DMS79 treated with DMSO at 0.1 percent for 48 hours (cell line): ENCODE data around the gene PPM1F.
A peak's percentile ranks its signal among the peaks of the same experiment; 100 is the strongest.
"Not testable (repeated sequence)": the region's sequence is repeated elsewhere in the genome, so short reads cannot be mapped to it uniquely, and the experiment has no call there.

Source experiments
- DNase-seq: peaks from one replicate; lab custom pipeline; 2025; lab: John Stamatoyannopoulos, UW

Gene PPM1F

DNA sequence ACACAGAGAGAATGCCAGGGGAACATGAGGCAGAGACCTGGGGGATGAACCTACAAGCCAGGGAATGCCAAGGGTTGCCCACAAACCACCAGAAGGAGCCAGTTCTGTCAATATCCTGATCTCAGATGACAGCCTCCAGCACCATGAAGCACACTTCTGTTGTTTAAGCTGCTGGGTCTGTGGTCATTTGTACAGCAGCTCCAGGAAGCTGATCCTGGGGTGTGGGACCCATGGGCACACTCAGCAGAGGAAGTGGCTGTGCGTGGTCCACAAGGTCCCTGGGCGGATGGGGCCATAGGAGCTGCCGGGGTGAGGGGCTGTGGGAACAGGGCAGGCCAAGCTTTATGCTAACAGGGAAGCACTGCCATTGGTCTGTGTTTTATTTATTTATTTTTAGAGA lies 12.1 kb downstream of the PPM1F start:
- no peak for DNase-seq

DNA sequence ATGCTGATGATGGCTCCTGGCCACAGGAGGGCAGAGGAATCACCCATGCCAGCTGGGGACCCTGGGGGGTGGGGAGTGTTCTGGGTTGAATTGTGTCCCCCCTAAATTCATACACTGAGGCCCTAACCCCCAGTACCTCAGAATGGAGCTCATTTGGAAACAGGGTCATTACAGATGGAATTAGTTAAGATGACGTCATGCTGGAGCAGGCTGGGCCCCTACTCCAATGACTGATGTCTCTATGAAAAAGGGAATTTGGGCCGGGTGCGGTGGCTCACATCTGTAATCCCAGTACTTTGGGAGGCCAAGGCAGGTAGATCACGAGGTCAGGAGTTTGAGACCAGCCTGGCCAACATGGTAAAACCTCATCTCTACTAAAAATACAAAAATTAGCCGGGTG lies 12.7 kb downstream of the PPM1F start:
- not testable (repeated sequence) for DNase-seq

DNA sequence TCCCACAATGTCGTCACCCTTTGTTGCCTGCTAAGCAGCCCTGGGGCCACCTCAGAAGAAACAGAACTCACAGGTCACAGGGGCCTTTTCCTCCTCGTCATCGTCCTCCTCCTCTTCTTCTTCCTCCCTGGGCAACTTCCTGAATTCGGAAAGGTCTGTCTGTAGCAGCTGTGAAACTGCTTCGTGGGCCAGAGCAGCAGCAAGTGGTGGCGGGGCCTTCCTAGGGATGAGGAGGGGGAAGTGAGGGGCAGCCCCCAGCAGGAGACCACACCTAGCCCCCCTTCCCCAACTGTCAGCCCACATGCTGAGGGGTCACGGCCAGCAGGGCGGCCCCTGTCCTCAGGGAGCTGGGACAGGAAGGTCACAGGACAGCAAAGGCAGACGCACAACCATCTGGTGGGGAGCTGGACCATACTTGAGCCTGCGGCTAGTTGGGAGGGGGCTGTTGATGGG lies 13.2 kb downstream of the PPM1F start:
- DNase-seq = no peak

DNA sequence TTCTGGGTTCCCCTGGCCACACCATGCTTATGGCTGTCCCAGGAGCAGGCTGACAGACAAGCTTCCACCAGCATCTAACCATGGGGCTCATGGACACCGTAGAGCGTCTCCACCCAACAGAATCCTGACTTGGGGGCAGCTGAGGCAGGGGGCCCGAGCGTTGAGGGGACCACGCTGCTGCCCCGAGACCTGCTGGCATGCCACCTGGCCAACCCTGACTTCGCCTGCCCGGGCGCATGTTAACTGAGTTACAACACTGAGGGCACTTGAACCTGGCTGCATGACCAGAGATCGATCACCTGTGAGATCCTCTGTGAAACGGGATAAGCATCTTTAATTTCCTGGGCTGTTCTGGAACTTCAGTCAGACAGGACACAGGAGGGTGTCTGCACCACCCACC lies 13.7 kb downstream of the PPM1F start:
- no peak for DNase-seq

DNA sequence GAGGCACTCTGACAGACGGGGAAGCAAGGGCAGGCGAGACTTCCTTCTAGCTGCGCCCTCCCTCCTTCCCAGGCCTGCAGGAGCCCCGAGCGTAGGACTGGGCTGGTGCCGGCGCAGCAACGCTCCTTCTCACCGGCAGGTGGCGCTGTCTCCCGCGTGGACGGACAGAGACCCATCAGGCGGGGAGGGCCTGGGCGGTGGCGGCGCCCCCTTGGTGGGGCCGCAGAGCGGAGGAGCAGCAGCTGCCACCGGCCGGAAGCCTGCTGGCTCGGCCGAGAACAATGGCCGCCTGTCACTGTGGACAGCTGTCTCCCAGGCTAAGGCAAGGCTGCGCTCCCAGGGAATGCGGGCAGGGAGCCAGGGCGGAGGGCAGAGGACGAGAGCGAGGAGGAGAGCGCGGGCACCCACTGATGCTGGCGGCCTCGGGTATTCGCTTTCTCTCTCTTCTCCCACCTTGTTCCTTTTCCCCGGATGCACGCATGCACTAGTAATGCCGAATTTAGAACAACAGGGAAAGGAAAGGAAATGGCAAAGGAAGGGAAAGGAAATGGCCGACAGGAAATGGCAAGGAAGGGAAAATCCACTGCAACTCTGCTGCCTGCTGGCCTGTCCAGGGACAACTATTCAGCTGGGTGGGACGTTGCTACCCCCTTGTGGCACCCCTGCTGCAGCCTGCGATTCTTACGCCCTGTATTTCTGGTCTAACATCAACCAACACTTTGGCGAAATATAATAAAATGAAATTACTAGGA lies 14.4 kb downstream of the PPM1F start:
- peak; percentile 67 for DNase-seq

DNA sequence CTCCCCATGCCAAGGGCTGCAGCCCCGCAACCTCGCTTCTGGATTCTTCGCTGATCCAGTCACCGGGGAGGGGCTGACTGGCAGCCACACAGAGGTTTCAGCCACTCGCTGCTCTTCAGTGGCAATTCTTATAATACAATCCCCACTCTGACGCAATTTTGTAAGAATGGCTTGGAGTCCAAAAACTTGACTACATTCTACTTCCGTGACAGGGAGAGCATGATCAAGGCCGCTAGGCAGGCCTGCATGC lies 14.9 kb downstream of the PPM1F start:
- DNase-seq = no peak

DNA sequence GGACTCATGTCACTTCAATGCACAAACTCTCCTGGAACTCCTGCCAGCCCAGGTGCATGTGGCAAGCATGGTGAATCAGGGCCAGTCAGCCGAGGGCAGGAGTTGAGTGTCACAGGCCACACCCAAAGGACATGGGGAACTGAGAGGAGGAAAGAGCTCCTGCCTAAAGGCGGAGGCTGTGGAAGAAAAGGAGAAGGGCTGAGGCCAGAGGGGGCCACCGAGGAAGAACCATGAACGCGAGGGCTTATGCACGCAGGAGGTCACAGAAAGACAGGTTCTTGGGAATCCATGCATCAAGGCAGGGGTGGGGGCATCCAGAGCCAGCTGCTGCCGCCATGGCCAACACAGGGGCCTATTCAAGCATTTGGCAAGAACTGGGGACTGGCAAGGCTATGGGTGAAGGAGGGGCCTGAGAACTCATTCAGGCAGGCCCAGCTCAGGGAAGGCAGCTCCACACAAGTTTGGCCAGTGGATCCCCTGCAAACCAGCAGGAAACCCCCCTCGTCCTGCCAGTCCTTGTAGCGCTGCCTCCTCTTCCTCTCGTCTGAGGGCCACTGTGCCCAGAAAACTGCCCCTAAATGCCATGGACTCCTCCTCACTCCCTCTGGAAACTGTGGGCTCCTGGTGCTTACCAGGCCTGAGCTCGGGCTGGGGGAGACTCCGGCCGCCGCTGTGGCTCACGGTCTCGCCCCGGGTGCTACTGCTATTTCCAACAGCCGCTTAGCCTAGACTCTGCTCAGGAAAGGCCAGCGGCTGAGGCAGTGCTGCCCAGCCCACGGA lies 15.4 kb downstream of the PPM1F start:
- DNase-seq = no peak

DNA sequence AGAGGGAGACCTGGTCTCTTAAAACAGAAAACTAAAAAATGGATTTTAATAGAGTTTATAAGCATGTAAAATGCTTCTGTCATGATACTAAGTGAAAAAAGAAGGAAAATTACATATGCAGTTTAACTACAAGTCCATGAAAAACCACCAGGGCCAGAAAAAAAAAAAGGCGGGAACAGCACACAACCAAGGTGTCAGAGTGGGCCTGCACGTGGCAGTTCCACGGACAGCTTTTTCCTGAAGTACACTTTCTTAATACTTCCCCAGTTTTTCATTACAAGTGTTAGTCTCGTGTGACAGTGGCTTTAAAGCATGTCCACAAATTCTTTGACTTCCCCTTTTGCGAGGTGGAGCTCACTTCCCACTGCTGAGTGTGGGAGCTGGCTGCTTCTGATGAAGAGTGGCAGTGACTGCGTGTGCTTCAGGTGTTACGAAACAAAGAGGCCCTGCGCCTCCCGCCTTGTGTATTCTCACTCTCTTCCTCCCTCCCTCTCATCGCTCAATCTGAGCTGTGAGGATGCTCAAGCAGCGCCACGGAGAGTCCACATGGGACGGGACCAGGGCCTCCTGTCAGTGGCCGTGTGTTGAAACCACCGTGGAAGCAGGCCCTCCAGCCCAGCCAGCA lies 16.4 kb downstream of the PPM1F start:
- no peak for DNase-seq

DNA sequence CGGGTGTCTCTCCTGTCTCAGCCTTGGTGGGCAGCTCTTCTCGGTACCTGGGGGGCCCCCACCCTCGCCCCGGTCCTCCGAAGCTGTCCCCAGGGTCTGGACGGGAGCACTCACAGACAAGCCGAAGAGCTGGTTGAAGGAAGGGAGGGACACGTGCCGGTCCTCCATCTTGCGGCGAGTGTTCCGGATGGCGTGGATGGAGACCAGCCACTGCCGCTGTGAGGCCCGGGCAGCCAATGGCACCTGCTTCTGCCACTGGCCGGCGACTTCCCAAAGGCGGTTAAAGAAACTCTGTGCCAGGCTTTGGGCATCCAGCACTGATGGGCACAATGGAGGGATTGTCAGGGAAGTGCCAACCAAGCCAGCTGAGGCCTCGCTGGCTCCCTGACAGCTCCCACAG lies 18.7 kb downstream of the PPM1F start:
- DNase-seq = no peak

DNA sequence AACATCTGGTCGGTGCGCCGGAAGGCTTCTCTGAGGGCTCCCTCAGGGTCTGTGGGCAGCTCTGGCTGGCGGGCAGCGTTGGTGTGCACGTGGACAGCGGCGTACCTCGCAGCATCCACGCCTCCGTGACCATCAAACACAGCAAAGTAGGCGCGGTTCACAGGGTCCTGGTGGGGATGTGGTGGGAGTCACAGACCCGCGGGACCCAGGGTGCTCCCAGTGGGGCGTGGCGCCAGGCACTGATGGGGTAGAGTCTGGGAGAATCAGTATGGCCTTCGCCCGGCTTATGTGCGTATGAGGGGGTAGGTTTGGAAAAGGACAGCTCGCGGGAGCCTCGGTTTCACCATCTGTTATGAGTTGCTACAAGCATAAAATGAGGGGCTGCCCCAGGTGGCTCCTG lies 19.2 kb downstream of the PPM1F start:
- no peak for DNase-seq

DNA sequence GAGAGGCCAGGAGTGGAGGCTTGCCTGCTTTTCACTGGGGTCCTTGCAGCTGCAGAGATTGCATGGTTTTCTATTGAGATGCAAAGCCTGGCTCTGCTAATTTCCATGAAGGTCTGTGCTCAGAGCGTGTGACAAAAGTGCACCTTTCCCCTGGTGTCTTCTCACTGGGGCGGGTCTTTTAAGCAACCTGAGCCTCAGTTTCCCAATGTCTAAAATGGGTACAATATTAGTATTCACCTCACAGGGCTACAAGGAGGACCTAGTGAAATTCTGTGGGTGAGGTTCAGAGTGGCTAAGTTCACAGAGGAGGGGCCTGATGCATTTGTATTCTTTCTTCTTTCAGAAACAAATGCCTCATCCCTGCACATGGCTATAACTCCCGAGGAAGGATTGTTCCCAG lies 20.3 kb downstream of the PPM1F start:
- no peak for DNase-seq

DNA sequence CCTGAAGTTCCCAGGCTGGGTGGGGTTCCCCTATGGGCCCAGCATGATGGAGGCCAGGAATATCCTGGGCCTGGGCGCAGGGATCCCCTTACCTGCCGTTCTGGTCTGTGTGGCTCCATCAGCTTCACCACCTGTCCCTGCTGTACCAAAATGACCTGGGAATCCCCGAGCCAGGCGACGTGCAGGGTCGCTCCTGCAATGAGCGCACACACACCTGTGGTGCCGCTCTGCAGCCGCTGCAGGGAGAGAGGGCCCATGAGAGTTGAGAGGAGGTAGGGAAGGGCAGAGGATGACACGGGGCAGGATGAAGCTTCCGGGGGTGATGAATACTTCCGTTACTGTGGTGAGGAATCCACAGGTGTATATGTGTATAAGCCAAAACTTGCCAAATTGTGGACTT lies 21.6 kb downstream of the PPM1F start:
- no peak for DNase-seq

DNA sequence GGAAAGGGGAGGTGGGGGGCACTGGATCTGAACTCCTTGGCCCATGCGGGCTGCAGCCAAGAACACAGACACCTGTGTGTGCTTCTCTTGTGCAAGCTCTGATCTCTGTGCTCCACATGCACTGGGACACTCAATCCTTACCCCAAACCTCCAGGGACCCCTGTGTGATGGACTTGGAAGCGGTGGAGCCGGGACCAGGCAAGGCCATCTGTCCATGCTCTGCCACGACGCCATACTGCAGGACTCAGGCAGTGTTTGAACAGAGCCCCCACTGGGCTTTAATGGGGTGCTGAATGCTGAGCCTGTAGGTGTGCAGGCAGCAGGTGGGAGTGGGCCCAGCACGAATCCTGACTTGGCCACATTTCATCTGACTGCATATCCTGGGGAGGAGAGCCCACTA lies 23.4 kb downstream of the PPM1F start:
- no peak for DNase-seq

DNA sequence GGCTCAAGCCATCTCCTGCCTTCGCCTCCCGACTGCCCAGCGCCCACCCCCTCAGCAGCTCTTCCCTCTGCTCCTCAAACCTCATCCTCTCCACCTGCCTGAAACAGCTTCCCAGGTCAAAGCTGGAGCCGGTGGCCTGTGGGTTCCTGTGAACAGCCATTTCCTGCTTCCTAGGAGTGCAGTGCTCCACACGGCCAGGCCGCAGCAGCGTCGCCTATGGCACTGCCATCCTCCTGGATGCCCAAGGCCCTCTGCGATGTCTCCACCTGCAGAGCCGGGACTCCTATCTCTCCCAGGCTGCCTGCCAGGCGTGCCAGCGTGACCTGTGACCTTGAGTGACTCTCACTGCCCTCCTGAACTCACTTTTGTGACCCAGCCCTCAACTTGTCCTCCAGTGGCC lies 24.6 kb downstream of the PPM1F start:
- DNase-seq = no peak

DNA sequence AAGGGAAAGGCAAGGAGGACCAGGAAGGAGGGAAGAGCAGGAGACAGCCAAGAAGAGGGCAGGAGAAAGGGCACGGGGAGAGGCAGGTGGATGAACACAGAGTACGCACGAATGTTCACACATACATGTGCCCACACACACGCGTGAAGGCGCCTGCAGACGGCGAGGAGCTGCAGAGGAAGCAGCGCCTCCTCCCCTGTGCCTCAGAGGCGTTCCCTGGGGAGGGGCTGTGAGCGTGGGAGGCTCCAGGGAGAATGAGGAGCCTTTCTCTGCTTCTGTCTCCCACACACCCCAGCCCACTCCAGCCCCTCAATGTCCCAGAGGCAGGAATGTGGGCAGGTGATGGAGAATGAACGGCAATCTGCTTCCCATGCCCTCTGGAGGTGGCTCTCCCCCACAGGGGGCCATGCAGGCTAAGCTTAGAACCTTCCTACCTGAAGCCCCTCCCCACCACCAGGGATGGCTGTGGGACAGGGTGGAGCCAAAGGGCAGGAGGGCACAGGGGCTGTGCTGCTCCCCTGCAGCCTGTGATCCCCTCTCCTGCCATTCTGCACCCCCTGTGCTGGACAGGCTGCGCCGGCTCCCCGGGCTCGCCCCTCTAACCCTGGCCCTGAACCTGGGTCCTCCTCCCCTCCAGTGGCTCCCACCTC lies 25.3 kb downstream of the PPM1F start:
- no peak for DNase-seq

DNA sequence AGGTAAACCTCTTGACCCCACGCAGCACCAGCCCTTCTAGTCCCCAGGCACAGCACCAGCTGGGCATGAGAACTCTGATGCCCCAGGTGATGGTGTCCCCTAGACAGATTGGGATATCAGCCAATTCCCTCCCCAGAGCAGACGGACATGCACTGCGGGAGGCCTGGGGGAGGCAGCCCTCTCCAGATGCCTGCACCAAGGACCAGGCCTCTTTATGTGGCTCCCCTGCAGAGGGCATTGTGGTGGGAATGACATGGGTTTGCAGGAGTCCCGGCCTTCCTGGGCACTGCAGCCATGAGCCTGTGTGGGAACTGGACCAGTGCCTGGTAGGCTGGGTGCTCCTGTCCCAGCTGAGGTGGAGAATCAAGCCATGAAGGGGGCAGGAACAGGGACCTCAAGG lies 25.9 kb downstream of the PPM1F start:
- DNase-seq = no peak

DNA sequence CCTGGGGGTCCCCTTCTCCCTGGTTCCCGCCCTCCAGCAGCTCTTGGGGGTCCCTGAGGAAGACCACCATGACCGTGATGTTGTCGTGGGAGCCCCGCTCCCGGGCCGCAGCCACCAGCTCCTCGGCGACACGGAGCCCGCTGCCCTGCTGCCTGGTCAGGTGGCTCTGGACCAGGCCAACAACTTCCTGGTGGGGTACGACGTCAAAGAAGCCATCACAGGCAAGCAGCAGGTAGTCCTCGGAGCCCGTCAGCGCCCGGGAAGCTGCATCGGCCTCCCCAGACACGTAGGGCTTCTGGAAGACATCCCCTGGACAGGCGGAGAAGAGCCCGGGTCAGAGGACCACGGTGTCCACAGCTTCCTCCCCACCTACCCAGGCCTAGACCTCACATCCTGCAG lies 29.5 kb downstream of the PPM1F start:
- no peak for DNase-seq

DNA sequence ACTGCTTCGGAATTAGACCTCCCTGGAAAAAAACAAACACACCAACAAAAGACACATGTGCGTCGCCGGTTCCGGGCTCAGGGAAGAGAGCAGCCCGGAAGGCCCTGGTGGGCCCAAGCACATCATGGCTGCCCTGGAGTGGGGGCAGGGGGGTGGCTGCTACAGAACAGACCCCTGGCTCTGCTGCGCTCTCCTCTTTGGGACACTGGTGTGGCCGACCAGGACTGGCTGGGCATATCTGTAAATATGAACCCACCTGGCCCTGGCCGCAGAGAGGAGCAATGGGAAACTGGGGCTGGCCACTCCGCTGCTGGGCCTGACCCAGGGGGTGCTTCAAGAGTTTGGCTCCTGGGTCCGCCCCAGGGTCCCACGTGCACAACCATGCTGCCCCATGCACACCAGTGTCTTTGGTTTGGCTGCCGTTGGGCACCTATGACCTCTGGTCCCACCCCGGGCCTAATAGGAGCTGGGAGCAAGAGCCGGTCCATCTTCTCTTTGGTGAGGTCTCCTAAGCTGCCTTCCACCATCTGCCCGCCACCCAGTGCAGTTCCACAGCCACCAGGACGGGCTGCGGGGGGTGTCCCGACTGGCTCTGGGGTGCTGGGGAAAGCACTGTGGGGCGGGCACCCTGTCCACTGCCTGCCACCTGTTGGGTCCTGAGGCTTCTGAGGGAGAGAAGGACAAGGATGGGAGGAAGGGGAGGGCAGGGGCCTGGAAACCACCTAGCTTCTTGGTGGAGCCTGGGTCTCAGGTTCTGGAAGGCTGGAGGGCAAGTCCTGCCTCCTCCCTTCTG lies 30.1 kb downstream of the PPM1F start:
- DNase-seq = no peak

DNA sequence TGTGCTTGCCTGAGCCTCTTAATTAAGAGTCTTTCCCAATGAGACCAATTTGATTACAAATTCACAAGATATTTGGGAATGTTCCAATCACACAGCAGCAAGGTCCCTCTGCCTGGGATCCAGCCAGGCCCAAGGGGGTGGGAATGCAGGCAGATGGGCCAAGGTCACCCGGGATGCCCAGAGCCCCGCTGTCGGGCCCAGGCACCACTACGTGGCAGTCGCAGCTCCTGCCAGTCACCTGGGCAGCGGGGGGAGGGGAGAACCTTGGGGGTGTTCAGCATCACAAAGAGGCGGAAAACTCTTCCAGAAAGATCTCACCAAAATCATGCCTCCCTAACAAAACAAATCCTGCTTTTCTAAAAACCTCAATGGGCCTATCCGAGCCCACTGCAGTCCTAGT lies 30.9 kb downstream of the PPM1F start:
- DNase-seq = no peak

DNA sequence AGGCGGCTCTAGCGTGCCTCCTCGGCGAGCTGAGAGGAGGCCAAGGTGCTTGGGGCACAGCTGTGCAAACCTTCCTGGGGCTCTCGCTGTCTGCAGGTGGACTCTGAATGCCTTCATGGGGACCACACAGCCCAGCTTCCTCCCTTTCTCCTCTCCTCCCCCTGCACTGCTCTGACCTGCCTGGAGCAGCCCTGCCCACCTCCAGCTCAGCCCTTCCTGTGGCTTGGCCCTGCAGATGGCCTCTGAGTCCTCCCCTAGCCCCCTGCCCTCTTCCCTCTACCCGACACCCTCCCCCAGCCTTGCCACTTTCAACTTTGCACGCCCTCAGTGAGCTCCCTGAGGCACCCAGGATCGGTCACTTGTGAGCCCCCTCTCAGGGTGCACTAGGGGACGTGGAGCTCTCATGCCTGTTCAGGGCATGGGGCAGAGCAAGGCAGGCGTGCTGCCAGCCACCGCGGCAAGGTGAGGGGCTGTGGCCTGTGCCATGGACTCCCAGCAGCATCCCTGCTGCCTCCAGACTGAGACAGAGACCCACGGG lies 31.4 kb downstream of the PPM1F start:
- DNase-seq = no peak

DNA sequence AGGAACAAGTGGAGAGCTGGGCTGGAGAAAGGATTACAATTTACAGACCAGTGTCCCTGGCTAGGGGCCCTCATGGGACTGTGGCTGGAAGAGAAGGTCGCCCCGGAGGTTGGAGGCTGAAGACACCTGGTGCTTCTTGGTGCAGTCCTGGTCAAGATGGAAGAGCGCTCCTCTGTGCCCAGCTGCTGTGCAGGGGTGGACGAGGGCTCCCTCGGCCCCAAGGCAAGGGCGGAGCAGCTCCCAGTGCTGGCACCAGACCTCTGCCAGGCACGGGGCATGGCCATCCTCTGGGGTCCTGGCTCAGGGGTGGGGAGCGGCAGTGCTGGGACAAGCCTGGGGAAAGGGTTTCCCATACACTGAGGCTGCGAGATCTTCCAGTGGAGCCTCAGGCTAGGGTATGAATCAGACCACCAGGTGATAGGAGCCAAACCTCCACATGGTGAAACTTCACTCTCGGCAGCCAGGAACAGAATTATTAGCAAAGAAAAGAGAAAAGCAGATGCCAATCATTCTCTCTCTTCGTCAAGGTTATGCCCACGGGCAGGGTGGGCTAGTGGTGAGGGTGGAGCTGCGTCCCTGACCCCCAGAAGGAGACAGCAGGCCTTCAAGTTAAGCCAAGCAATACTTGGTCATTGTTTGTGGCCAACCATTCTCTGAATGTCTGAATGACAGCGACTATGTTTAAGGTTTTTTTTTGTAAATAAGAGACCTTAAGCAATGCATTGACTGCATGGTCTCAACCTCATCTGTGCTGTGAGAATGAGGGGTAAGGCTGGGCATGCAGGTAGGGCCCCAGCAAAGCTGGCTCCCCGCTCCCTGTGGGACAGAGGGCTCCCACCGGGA lies 32.1 kb downstream of the PPM1F start:
- DNase-seq = no peak
